Common myeloid progenitor, CD34-positive (primary cell): ENCODE measurements around the gene NRAP.

Source experiments
- CTCF ChIA-PET: fragments of 350-600 bp; sonication (Branson Sonifier 250); formaldehyde crosslinking; loops from one replicate; lab custom pipeline; 2021; ENCODE audit warnings: antibody characterized with exemption; lab: Charles Lee
- POLR2A ChIA-PET: fragments of 350-600 bp; sonication (Branson Sonifier 250); formaldehyde crosslinking; loops from one replicate; lab custom pipeline; 2021; ENCODE audit warnings: antibody characterized with exemption; lab: Charles Lee
- DNase-seq, 3 donors: peaks; one replicate each; pipeline versions ENCODE4 v3.0.0 to v3.0.0-alpha.2; 2013
- H3K27ac ChIP-seq, 2 experiments: 1 replicate in 1 of 2; 2 replicates in 1 of 2; pipeline ENCODE4 v1.7.0; 2013; ENCODE audit warnings: inconsistent platforms in 2 of 2, low read length in 2 of 2, mild to moderate bottlenecking in 2 of 2, low read depth in 1 of 2, moderate library complexity in 1 of 2; ENCODE audit not compliant: severe bottlenecking in 2 of 2, insufficient read depth in 1 of 2, poor library complexity in 1 of 2
- H3K27me3 ChIP-seq, 5 experiments: replicated peaks in 2 of 5; 1 replicate in 3 of 5; 2 replicates in 2 of 5; pipeline versions ENCODE4 v1.6.1 to v1.7.0; 2013; ENCODE audit warnings: low read length in 4 of 5, mild to moderate bottlenecking in 2 of 5, moderate library complexity in 2 of 5, inconsistent platforms in 1 of 5; ENCODE audit not compliant: insufficient read depth in 5 of 5, control insufficient read depth in 4 of 5
- H3K36me3 ChIP-seq, 4 experiments: 1 replicate in 2 of 4; 2 replicates in 2 of 4; pipeline versions ENCODE4 v1.6.1 to v1.7.0; 2013; ENCODE audit warnings: low read length in 3 of 4, control low read depth in 1 of 4, mild to moderate bottlenecking in 1 of 4; ENCODE audit not compliant: control insufficient read depth in 4 of 4, insufficient read depth in 4 of 4
- H3K4me1 ChIP-seq, 4 experiments: 1 replicate in 3 of 4; 2 replicates in 1 of 4; pipeline versions ENCODE4 v1.6.1 to v1.7.1; 2013; ENCODE audit warnings: low read length in 3 of 4, mild to moderate bottlenecking in 3 of 4, control low read depth in 1 of 4, inconsistent platforms in 1 of 4, moderate library complexity in 1 of 4; ENCODE audit not compliant: control insufficient read depth in 4 of 4, insufficient read depth in 4 of 4; ENCODE audit errors: control extremely low read depth in 1 of 4
- H3K4me3 ChIP-seq, 7 experiments: 1 replicate in 4 of 7; 2 replicates in 3 of 7; pipeline versions ENCODE4 v1.5.1 to v1.7.0; 2013; ENCODE audit warnings: mild to moderate bottlenecking in 7 of 7, low read length in 6 of 7, moderate library complexity in 6 of 7, inconsistent platforms in 2 of 7, low read depth in 2 of 7, control low read depth in 1 of 7; ENCODE audit not compliant: insufficient read depth in 4 of 7, control insufficient read depth in 1 of 7; ENCODE audit errors: extremely low read depth in 1 of 7
- H3K9me3 ChIP-seq, 5 experiments: 1 replicate in 4 of 5; 2 replicates in 1 of 5; pipeline versions ENCODE4 v1.6.1 to v1.7.1; 2013; ENCODE audit warnings: low read length in 4 of 5, mild to moderate bottlenecking in 2 of 5, inconsistent platforms in 1 of 5, low read depth in 1 of 5, moderate library complexity in 1 of 5; ENCODE audit not compliant: control insufficient read depth in 4 of 5, insufficient read depth in 2 of 5; ENCODE audit errors: control extremely low read depth in 1 of 5
- WGBS: methylation state at CpG from one replicate; pipeline ENCODE4 v1.1.5; 2013; ENCODE audit not compliant: insufficient coverage; 5-methylcytosine and 5-hydroxymethylcytosine counted together

The NRAP gene

DNA sequence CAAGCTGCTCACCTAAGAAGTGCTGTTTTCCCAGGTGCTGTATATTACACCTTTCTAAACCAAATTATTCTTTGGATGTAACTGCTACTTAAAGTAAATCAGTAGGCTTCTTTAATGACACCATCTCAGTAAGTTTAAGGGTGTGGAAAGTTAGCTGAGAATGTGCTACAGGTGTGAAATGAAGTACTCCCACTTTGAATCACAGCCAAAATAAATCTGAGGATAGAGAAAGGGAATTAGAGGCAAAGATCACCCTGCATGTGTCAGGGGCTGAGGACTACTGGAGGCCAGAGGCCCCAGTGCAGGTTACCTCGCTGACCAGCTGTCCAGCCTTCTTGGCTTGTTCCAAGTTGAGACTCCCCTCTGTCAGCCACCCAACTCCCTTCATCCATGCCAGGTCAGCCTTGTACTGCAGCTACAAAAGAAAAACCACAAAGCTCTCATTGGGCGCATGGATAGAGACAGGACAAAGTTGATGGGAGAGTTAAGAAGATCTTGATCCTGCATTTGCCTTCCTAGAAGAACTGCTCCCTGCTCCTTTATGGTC is 35.2 kb downstream of the NRAP start:
- WGBS: 92% methylated on average over 1 of the region's 2 CpGs
- H3K36me3 ChIP-seq: no peaks in the 10 kb centered on the region
- H3K4me3 ChIP-seq: no peak overlapping the region
- H3K27me3 ChIP-seq: peaks cover 0 to 10% (median 0%) of the 10 kb centered on the region in 5 experiments
- no peak overlapping the region for H3K27ac ChIP-seq
- no peaks in the 10 kb centered on the region for H3K9me3 ChIP-seq
- ChIA-PET POLR2A (no interaction called here), CTCF (interaction anchor here (1.0 kb wide), 1 partner anchor 14 kb away, joined by 3 read pairs; no protein-coding TSS in a partner anchor)
- DNase-seq: no peak
- H3K4me1 ChIP-seq: no peaks in the 10 kb centered on the region

DNA sequence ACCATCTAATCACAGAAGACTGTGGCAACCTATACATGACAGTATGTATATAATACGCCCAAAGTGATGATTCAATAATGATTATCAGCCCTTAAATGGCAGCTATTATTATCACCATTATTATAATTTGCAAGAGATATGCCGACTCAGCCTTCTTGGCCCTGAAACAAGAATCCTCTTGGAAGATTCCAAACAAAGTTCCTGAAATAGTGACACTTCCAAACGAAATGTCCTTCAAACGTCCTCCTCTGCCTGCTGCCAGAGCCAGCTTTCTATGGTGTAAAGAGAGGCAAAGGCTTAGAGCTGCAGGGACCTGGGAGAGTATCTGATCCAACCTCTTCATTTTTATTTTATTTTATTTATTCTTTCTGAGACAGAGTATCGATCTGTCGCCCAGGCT is 36.0 kb downstream of the NRAP start:
- Histone ChIP-seq H3K36me3 (no peaks in the 10 kb centered on the region), H3K27ac (no peak overlapping the region), H3K4me3 (no peak overlapping the region), H3K4me1 (no peaks in the 10 kb centered on the region), H3K9me3 (no peaks in the 10 kb centered on the region), H3K27me3 (peaks cover 0 to 14% (median 0%) of the 10 kb centered on the region in 5 experiments)
- no peak for DNase-seq
- WGBS: 100% methylated on average over 4 of the region's 6 CpGs
- ChIA-PET CTCF (no interaction called here), POLR2A (no interaction called here)

DNA sequence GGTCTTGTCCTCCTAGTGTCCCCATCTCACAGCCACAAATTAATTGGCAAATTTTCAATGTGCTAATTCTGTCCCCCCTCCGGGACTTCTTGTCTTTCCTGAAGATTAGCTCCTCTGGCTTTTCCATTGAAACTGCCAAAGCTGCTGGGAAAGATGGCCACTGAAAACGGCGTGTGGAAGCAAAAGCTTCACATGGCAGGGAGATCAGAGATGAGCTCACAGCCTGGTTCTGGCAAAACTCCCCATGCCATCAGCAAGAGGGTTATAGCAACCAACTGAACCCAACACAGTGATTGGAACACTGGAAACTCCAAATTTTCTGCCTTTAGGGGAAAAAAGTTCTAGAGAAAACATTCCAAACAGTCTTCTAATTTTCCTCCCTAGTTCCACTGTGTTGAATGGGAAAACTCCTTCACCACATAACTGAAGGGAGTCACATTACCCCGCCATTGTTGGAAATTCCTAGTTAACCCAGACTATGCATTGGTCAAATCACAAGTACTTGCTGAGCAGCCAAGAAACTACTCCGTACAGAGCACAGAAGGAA is 37.0 kb downstream of the NRAP start:
- no peaks in the 10 kb centered on the region for H3K36me3 ChIP-seq
- H3K27ac ChIP-seq: no peak overlapping the region
- H3K27me3 ChIP-seq: peaks cover 0 to 14% (median 0%) of the 10 kb centered on the region in 5 experiments
- 83% methylated on average over 2 of the region's 5 CpGs for WGBS
- no peak for DNase-seq
- H3K4me1 ChIP-seq: no peaks in the 10 kb centered on the region
- POLR2A ChIA-PET: no interaction called here
- H3K9me3 ChIP-seq: no peaks in the 10 kb centered on the region
- CTCF ChIA-PET: no interaction called here
- H3K4me3 ChIP-seq: no peak overlapping the region

DNA sequence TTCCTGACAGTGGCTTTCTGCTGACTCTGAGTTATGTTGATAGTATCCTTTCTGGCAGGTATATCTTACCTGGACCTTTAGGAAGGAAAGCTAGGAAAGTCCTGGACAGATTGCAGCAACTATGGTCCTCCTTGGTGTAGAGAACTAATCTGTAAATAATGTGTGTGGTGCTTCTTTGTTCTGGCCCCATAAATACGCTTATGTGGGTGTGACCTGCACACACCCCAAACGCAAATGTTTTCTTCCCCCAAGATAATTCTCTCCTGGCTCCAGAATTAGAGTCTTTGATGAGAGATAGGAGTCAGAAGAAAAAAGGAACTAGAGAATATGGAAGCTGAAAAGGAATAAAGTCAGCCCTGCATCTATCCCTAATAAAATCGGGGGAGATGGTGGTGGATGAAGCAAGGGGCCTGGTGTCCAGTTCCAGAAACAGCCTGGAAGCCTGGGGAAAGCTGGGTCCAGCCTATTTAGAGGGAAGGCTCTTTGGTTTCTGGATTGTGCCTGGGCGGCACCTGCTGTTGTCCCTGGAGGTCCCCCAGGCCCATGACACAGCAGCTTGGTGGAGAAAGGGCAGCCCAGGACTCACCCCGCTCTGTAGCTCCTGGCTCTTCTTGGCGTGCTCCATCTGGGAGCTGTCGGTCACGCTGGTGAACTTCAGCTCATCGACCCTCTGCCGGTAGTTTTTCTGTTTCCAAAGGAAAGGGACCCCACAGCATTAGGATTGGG is 38.2 kb downstream of the NRAP start:
- WGBS: 95% methylated on average over 8 of the region's 10 CpGs
- Histone ChIP-seq H3K27me3 (peaks cover 0 to 14% (median 0%) of the 10 kb centered on the region in 5 experiments), H3K36me3 (no peaks in the 10 kb centered on the region), H3K9me3 (no peaks in the 10 kb centered on the region), H3K27ac (no peak overlapping the region), H3K4me1 (no peaks in the 10 kb centered on the region), H3K4me3 (no peak overlapping the region)
- DNase-seq: no peak
- POLR2A ChIA-PET: no interaction called here
- CTCF ChIA-PET: interaction anchor here (0.5 kb wide), 1 partner anchor 7 kb away, joined by 3 read pairs; no protein-coding TSS in a partner anchor

DNA sequence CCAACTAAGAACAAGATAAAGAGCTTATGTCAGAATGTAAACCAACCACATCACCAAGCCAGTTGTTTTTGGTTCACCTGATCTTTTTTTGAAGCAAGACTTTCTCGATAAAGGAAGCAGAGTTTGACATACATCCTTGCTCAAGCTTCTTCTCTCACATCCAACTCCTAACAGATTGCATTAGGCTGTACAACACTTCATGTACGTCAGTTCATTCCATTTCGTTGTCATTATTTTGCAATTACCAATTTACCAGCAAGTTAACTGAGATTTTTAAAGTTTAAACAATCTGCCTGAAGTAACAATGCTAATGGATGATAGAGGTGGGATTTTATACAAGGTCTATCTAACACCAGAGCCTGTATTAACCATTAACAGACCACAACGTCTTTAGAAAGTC is 41.0 kb downstream of the NRAP start:
- WGBS: 73% methylated on average over 1 of the region's 4 CpGs
- Histone ChIP-seq H3K27ac (no peak overlapping the region), H3K27me3 (peaks cover 0 to 14% (median 3%) of the 10 kb centered on the region in 5 experiments), H3K9me3 (no peaks in the 10 kb centered on the region), H3K4me3 (no peak overlapping the region), H3K36me3 (no peaks in the 10 kb centered on the region), H3K4me1 (no peaks in the 10 kb centered on the region)
- DNase-seq: no peak
- ChIA-PET CTCF (no interaction called here), POLR2A (no interaction called here)

DNA sequence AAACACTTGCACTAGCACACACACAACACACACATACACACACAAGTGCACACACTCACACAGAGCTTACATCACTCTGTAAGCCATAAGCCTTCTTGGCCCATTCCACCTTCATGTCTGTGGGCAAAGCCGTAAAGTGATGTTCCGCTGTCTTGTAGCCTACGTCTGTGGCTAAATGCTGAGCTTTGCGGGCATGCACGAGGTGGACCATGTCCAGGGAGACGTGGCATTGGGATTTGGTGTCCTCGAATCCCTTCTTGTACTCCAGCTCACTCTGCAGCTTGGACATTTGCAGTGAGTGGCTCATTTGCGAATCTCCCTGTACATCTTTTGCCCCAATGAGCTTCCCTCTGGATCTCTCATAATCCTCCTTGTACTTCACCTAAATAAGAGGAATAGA is 42.0 kb downstream of the NRAP start:
- H3K27me3 ChIP-seq: peaks cover 0 to 17% (median 6%) of the 10 kb centered on the region in 5 experiments
- no peak overlapping the region for H3K27ac ChIP-seq
- ChIA-PET POLR2A (no interaction called here), CTCF (no interaction called here)
- DNase-seq: no peak
- H3K4me1 ChIP-seq: no peaks in the 10 kb centered on the region
- no peak overlapping the region for H3K4me3 ChIP-seq
- no peaks in the 10 kb centered on the region for H3K9me3 ChIP-seq
- no peaks in the 10 kb centered on the region for H3K36me3 ChIP-seq
- over 99% methylated on average over 7 of the region's 8 CpGs for WGBS

DNA sequence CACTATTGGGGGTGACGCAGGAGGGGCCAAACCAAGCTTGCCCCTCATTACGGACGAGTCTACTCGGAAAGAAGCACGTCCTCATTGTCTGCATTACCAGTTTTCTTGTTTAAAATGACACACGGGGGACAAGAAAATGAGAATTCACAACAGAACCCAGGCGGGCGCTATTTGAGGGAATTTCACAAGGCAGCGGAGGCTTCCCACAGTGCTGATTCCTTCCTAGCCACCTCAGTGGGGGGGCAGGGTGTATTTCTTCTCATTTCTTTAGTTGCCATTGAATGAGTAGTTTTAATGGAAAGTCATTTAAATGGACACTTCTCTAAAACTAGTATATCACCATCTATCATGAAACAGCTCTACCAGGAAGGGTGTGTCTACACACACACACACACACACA is 42.9 kb downstream of the NRAP start:
- Histone ChIP-seq H3K36me3 (no peaks in the 10 kb centered on the region), H3K4me3 (no peak overlapping the region), H3K9me3 (no peaks in the 10 kb centered on the region), H3K27ac (no peak overlapping the region), H3K4me1 (no peaks in the 10 kb centered on the region), H3K27me3 (peaks cover 0 to 17% (median 8%) of the 10 kb centered on the region in 5 experiments)
- DNase-seq: no peak
- ChIA-PET POLR2A (no interaction called here), CTCF (no interaction called here)
- WGBS: 94% methylated on average over 9 of the region's 9 CpGs
